Naive thymus-derived CD4-positive, alpha-beta T cell (primary cell): Measurements from ENCODE around the gene BSND. TPM values are rescaled to one million over a fixed set of nuclear protein-coding genes. Genes with fewer than 3 reads are reported as not detected.

Experiments
- ATAC-seq: fragments of 150-1000 bp; cut with Tn5 transposase; 2 replicates; pipeline ENCODE4 v1.10.0; 2021; ENCODE audit warnings: mild to moderate bottlenecking, moderate library complexity
- CTCF ChIA-PET: fragments of 350-600 bp; sonication (Branson Sonifier 250); formaldehyde crosslinking; loops from one replicate; lab custom pipeline; 2021; ENCODE audit warnings: antibody characterized with exemption; lab: Charles Lee
- POLR2A ChIA-PET: fragments of 350-600 bp; sonication (Branson Sonifier 250); formaldehyde crosslinking; loops from one replicate; lab custom pipeline; 2021; ENCODE audit warnings: antibody characterized with exemption, inconsistent platforms; lab: Charles Lee
- DNase-seq, 9 donors: peaks; one replicate each; pipeline versions ENCODE4 v3.0.0 to v3.0.0-alpha.2; 2020 to 2022; ENCODE audit warnings: mixed read lengths in 1 of 9
- H3K27ac ChIP-seq: one replicate; pipeline ENCODE4 v1.7.0; 2013; ENCODE audit warnings: mild to moderate bottlenecking, low read depth, low read length, moderate library complexity
- H3K27me3 ChIP-seq, 2 donors: one replicate each; pipeline ENCODE4 v1.7.0; 2013; ENCODE audit warnings: low read length in 2 of 2, mild to moderate bottlenecking in 2 of 2, moderate library complexity in 2 of 2; ENCODE audit not compliant: control insufficient read depth in 2 of 2, insufficient read depth in 2 of 2
- H3K36me3 ChIP-seq, 3 experiments: 1 replicate in 2 of 3; 2 replicates in 1 of 3; pipeline ENCODE4 v1.7.0; 2013; ENCODE audit warnings: low read length in 3 of 3, mild to moderate bottlenecking in 3 of 3, moderate library complexity in 1 of 3; ENCODE audit not compliant: insufficient read depth in 3 of 3, control insufficient read depth in 2 of 3
- H3K4me1 ChIP-seq, 2 donors: one replicate each; pipeline ENCODE4 v1.7.0; 2013; ENCODE audit warnings: low read length in 2 of 2, mild to moderate bottlenecking in 2 of 2, moderate library complexity in 1 of 2; ENCODE audit not compliant: control insufficient read depth in 2 of 2, insufficient read depth in 2 of 2
- H3K4me3 ChIP-seq: 2 replicates; pipeline ENCODE4 v1.7.0; 2013; ENCODE audit warnings: mild to moderate bottlenecking, low read length
- H3K9me3 ChIP-seq, 3 experiments: 1 replicate in 2 of 3; 2 replicates in 1 of 3; pipeline ENCODE4 v1.7.0; 2013; ENCODE audit warnings: low read length in 3 of 3; ENCODE audit not compliant: control insufficient read depth in 2 of 3
- H3K27ac Mint-ChIP-seq, 9 donors: one replicate each; pipeline ENCODE4 v1.8.0; 2020 to 2022; ENCODE audit warnings: mixed read lengths in 9 of 9, mild to moderate bottlenecking in 8 of 9, moderate library complexity in 5 of 9, inconsistent platforms in 2 of 9
- H3K27me3 Mint-ChIP-seq, 5 donors: one replicate each; pipeline ENCODE4 v1.8.0; 2021 to 2022; ENCODE audit warnings: mixed read lengths in 5 of 5, mild to moderate bottlenecking in 1 of 5
- H3K36me3 Mint-ChIP-seq, 5 donors: one replicate each; pipeline ENCODE4 v1.8.0; 2020 to 2022; ENCODE audit warnings: mixed read lengths in 5 of 5, mild to moderate bottlenecking in 3 of 5, inconsistent platforms in 1 of 5
- H3K4me1 Mint-ChIP-seq, 7 donors: one replicate each; pipeline ENCODE4 v1.8.0; 2020 to 2022; ENCODE audit warnings: mixed read lengths in 7 of 7, mild to moderate bottlenecking in 3 of 7, inconsistent platforms in 1 of 7
- H3K4me3 Mint-ChIP-seq, 10 donors: one replicate each; pipeline ENCODE4 v1.8.0; 2020 to 2022; ENCODE audit warnings: mild to moderate bottlenecking in 10 of 10, mixed read lengths in 10 of 10, moderate library complexity in 6 of 10, inconsistent platforms in 2 of 10
- H3K9me3 Mint-ChIP-seq, 11 donors: one replicate each; pipeline ENCODE4 v1.8.0; 2020 to 2022; ENCODE audit warnings: mixed read lengths in 11 of 11, mild to moderate bottlenecking in 4 of 11, inconsistent platforms in 1 of 11, moderate library complexity in 1 of 11
- intact Hi-C, 2 donors: fragments of 100-400 bp; cut with micrococcal nuclease; formaldehyde crosslinking; loops; one replicate each; pipeline ENCODE4 v1.15.1; 2023
- polyA plus RNA-seq, 2 donors: library from polyadenylated mRNA; unstranded; fragments of 300-500 nt; fragmentation: Illumina TruSeq; gene quantifications; one replicate each; pipeline ENCODE4 v1.2.3, GENCODE V29; 2021
- total RNA-seq, 6 experiments: library from RNA in 5 of 6; stranded (reverse) in 5 of 6; gene quantifications; 1 replicate in 5 of 6; 2 replicates in 1 of 6; pipeline ENCODE4 v1.2.3 and lab custom pipeline; 2021 to 2026

The BSND gene
- total and polyA plus RNA-seq, 7 experiments from 2014 or later = 0.05 TPM; not detected in 6

DNA sequence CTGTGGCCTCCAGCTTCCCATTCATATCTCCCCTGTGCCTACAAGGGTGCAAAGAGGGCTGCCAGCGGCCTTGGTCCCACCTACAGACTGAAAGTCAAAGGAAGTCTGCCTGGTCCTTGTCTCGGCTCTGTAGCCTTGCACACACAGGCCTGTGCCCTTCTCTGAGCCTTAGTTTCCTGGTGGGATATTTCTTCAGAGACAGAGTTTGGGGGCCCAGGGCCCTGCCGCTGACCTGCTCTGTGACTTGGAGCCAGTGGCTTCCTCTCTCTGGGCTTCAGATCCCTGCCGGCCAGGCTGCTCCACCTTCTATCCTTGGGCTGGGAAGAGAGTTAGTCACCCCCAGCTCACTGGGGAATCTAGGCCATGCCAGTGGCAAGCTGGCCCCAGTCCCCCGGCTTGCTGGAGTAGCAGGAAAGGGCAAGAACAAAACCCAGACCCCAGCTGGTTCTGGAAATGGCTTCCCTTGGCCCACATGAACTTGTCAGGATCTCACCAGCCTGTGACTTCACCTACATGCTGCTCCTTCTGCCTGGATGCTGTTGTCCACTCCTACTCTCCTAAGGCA is 19.3 kb upstream of the BSND start:
- intact Hi-C loops = no loop called here
- CTCF ChIA-PET = no interaction called here
- Histone ChIP-seq H3K36me3 (no peaks in the 10 kb centered on the region), H3K9me3 (no peaks in the 10 kb centered on the region), H3K27ac (no peak overlapping the region), H3K27me3 (peaks cover 0 to 5% of the 10 kb centered on the region in 2 donors), H3K4me3 (no peak overlapping the region), H3K4me1 (no peaks in the 10 kb centered on the region)
- Mint-ChIP-seq H3K27me3 (peaks cover 33 to 63% (median 47%) of the 10 kb centered on the region in 5 donors), H3K9me3 (no peaks in the 10 kb centered on the region), H3K27ac (no peak overlapping the region), H3K4me3 (no peak overlapping the region), H3K36me3 (no peaks in the 10 kb centered on the region), H3K4me1 (peaks cover 0 to 7% (median 0%) of the 10 kb centered on the region in 7 donors)
- POLR2A ChIA-PET = no interaction called here
- ATAC-seq (no peak), DNase-seq (no peak)

DNA sequence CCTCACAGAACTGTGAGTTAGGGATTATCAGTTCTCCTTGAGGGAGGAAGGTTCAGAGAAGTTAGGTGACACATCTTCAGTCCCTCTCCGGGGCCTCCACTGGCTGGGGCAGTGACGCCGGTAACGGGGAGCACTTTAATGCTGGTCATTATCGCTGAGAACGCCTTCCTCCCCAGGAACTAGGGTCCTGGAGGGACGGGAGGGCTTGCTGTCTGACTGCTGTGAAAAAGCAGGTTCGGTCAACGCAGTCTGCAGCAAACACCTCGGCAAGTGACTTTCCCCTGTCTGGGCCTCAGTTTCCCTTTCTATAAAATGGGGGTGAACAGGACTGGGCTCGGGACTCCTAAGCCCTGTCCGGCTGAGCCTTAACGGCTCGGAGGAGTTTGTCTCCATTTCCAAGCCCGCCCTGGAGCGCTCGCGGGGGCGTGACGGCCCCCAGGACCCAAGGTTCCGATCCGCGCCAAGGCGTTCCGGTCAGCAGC is 18.6 kb upstream of the BSND start:
- H3K4me3 Mint-ChIP-seq = no peak overlapping the region
- CTCF ChIA-PET = no interaction called here
- Histone ChIP-seq H3K9me3 (no peaks in the 10 kb centered on the region), H3K27ac (no peak overlapping the region), H3K4me3 (no peak overlapping the region), H3K27me3 (peaks cover 0 to 5% of the 10 kb centered on the region in 2 donors), H3K4me1 (no peaks in the 10 kb centered on the region), H3K36me3 (no peaks in the 10 kb centered on the region)
- DNase-seq = no peak
- H3K36me3 Mint-ChIP-seq = no peaks in the 10 kb centered on the region
- H3K27ac Mint-ChIP-seq = no peak overlapping the region
- peaks cover 0 to 7% (median 0%) of the 10 kb centered on the region in 7 donors for H3K4me1 Mint-ChIP-seq
- ATAC-seq = no peak
- POLR2A ChIA-PET = no interaction called here
- no peaks in the 10 kb centered on the region for H3K9me3 Mint-ChIP-seq
- intact Hi-C loops = no loop called here
- H3K27me3 Mint-ChIP-seq = peaks cover 32 to 61% (median 47%) of the 10 kb centered on the region in 5 donors

DNA sequence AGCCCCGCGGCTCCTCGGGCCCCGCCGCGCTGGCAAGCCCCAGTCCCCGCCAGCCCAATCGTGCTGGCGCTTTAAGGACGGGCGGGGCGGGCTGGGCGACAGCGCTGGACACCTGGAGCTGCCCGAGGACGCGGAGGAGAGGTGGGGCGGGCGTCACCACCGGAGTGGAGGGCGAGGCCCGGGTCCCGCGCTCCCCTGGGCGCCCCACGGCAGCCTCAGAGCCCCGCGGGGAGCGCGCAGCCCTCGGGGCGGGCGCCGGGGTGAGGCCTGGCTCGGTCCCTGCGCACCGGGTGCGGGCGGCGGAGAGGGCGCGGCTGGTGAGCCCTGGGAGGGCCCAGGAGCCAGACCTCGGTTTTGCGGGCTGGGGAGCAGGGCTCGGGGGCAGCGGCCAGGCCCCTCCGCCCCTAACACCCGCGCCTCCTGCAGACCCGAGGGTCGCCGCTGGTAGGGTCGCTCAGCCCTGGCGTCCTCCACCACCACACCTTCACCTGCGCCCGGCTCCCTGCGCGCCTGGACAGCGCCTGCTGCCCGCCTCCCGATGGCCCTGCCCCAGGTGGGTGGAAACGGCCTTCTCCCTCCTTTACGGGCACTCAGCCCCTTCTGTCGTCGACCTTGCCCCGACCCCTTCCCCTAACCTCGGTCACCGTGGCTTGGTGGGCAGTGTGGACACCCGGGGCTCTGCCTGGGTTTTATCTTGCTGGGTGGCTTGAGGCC is 18.0 kb upstream of the BSND start, which contains the start of gene TMEM61:
TMEM61 (plus strand) TSS at position 101 of the 714 bp plus-strand sequence; CDS start at position 539, 438 bp downstream.
- Mint-ChIP-seq H3K4me3 (peak within 1 kb of the TSS in 1 of 10 donors; percentile 27), H3K27ac (peak within 1 kb of the TSS in 1 of 9 donors; percentile 30), H3K27me3 (peaks cover 26 to 56% (median 41%) of the 10 kb centered on the region in 5 donors), H3K36me3 (no peaks in the 10 kb centered on the region), H3K9me3 (no peaks in the 10 kb centered on the region), H3K4me1 (peaks cover 0 to 7% (median 0%) of the 10 kb centered on the region in 7 donors)
- Histone ChIP-seq H3K36me3 (no peaks in the 10 kb centered on the region), H3K27me3 (peaks cover 0 to 5% of the 10 kb centered on the region in 2 donors), H3K4me3 (no peak within 1 kb of the TSS), H3K27ac (no peak within 1 kb of the TSS), H3K9me3 (no peaks in the 10 kb centered on the region), H3K4me1 (no peaks in the 10 kb centered on the region)
- ChIA-PET POLR2A (no interaction called here), CTCF (no interaction called here)
- DNase-seq = no peak
- no peak for ATAC-seq
- intact Hi-C loops = no loop called here

DNA sequence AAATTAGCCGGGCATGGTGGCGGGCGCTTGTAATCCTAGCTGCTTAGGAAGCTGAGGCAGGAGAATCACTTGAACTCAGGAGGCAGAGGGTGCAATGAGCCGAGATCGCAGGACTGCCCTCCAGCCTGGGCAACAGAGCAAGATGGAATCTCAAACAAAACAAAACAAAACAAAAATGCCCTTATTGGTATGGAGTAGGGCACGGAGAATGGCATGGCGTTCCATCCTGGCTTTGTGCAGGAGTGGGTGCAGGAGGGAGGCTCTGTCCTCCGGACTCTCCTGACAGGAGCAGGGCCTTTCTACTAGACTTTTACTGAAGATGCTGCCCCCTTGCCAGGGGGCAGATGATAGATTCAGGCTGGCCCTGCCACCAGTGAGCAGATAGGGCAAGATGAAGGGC is 17.3 kb upstream of the BSND start:
- H3K9me3 ChIP-seq = no peaks in the 10 kb centered on the region
- no peaks in the 10 kb centered on the region for H3K9me3 Mint-ChIP-seq
- ATAC-seq (no peak), DNase-seq (no peak)
- peaks cover 25 to 55% (median 41%) of the 10 kb centered on the region in 5 donors for H3K27me3 Mint-ChIP-seq
- H3K36me3 Mint-ChIP-seq = no peaks in the 10 kb centered on the region
- ChIA-PET POLR2A (no interaction called here), CTCF (no interaction called here)
- H3K4me1 Mint-ChIP-seq = peaks cover 0 to 7% (median 0%) of the 10 kb centered on the region in 7 donors
- H3K27ac ChIP-seq = no peak overlapping the region
- no peak overlapping the region for H3K4me3 ChIP-seq
- peaks cover 0 to 5% of the 10 kb centered on the region in 2 donors for H3K27me3 ChIP-seq
- no peak overlapping the region for H3K4me3 Mint-ChIP-seq
- no peaks in the 10 kb centered on the region for H3K36me3 ChIP-seq
- no peaks in the 10 kb centered on the region for H3K4me1 ChIP-seq
- intact Hi-C loops = no loop called here
- peak overlapping the region in 1 of 9 donors; percentile 30 for H3K27ac Mint-ChIP-seq

DNA sequence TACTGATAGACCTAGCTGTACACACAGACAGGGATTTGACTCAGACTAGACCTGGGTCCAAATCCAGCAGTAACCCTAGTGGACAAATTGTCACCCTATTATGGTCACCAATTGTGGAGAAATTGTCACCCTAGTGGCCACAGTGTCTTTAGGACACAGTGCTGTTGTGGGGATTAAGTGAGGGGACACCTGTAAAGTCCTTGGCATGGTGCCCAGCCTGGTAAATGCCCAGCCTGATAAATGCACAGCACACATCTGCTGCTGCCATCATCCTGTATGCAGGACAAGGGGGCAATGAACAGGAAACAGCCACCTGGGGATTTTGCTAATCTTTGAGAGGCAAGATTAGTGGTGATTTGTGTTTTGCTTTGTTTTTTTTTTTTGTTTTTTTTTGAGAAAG is 16.0 kb upstream of the BSND start:
- DNase-seq (no peak), ATAC-seq (no peak)
- H3K9me3 ChIP-seq = no peaks in the 10 kb centered on the region
- H3K4me3 ChIP-seq = no peak overlapping the region
- Mint-ChIP-seq H3K27ac (no peak overlapping the region), H3K36me3 (no peaks in the 10 kb centered on the region), H3K27me3 (peaks cover 25 to 48% (median 40%) of the 10 kb centered on the region in 5 donors), H3K4me1 (peaks cover 0 to 7% (median 0%) of the 10 kb centered on the region in 7 donors), H3K4me3 (no peak overlapping the region), H3K9me3 (no peaks in the 10 kb centered on the region)
- no peak overlapping the region for H3K27ac ChIP-seq
- peaks cover 0 to 5% of the 10 kb centered on the region in 2 donors for H3K27me3 ChIP-seq
- H3K36me3 ChIP-seq = no peaks in the 10 kb centered on the region
- ChIA-PET POLR2A (no interaction called here), CTCF (no interaction called here)
- H3K4me1 ChIP-seq = no peaks in the 10 kb centered on the region
- intact Hi-C loops = no loop called here

DNA sequence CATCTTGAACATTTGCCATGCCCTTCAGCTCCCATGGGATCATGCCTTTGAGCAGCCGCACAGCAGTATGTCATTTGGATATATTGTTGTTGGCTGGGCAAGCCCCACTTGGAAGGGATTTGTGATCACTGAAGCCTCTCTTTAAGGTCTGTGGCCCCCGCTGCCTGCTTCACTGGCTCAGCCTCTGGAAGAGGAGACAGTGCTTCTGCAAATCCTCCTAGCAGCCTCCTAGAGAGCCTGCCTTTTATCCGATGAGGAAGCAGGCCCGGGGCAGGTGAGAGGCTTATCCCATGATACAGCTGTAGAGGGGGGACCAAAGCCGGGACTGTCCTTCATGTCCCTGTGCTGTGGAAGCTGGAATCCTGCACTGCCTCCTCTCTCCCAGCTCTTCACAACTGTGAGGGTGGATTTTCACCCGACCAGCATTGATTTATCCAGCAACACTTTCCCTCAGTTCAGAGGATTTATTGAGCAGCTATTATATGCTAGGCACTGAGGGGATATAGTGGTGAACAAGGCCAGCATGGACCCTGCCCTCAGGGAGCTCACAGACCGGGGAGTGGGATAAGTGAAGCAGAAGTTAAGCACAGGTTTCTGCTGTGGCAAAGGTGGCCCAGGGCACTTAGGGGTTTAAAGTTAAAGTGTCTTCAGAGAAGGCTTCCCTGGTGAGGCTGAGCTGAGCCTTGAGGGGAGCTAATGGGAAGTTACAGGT is 14.4 kb upstream of the BSND start:
- ATAC-seq (no peak), DNase-seq (no peak)
- H3K36me3 Mint-ChIP-seq = no peaks in the 10 kb centered on the region
- no peaks in the 10 kb centered on the region for H3K9me3 ChIP-seq
- no peak overlapping the region for H3K27ac Mint-ChIP-seq
- H3K27me3 Mint-ChIP-seq = peaks cover 21 to 43% (median 31%) of the 10 kb centered on the region in 5 donors
- no peak overlapping the region for H3K4me3 ChIP-seq
- no peak overlapping the region for H3K27ac ChIP-seq
- no peaks in the 10 kb centered on the region for H3K36me3 ChIP-seq
- H3K9me3 Mint-ChIP-seq = no peaks in the 10 kb centered on the region
- H3K4me1 ChIP-seq = no peaks in the 10 kb centered on the region
- intact Hi-C loops = no loop called here
- ChIA-PET POLR2A (interaction anchor here (0.6 kb wide), 1 partner anchor 10 kb away, joined by 4 read pairs; no protein-coding TSS in a partner anchor), CTCF (interaction anchor here (0.7 to 0.9 kb wide), 2 partner anchors 127 to 162 kb away, joined by 3 read pairs; no protein-coding TSS in a partner anchor)
- no peak overlapping the region for H3K4me3 Mint-ChIP-seq
- H3K27me3 ChIP-seq = peaks cover 0 to 5% of the 10 kb centered on the region in 2 donors
- peaks cover 0 to 7% (median 0%) of the 10 kb centered on the region in 7 donors for H3K4me1 Mint-ChIP-seq
